K562 (cell line): ENCODE data around the gene NUP153. TPM values are rescaled to one million over a fixed set of nuclear protein-coding genes. Genes with fewer than 3 reads are reported as not detected.

Experiments used
- ATAC-seq: fragments of 200-7000 bp; cut with Tn5 transposase; 3 replicates; pipeline ENCODE4 v1.9.1; 2020; ENCODE audit warnings: moderate library complexity
- BruUV-seq: library from RNA; stranded (reverse); fragments of 400-500 nt; replicated peaks from 2 replicates; lab custom pipeline; 2021; lab: Mats Ljungman, UMichigan
- CTCF ChIA-PET: fragments of 300-600 bp; formaldehyde crosslinking; extraction: SDS; loops from one replicate; lab custom pipeline; 2021; ENCODE audit warnings: low intra/inter-chr PET ratio; lab: Yijun Ruan, JAX
- POLR2A ChIA-PET: fragments of 300-600, 350-650 bp; sonication (Branson Sonifier 250); formaldehyde crosslinking; extraction: SDS; loops from one replicate; lab custom pipeline; 2021; ENCODE audit warnings: antibody characterized with exemption, inconsistent platforms; lab: Yijun Ruan, JAX
- DNase-seq, 4 experiments: peaks; one replicate each; pipeline versions ENCODE4 v3.0.0 to v3.0.0-alpha.2; 2011 to 2018; ENCODE audit warnings: low spot score in 3 of 4, mixed read lengths in 3 of 4; ENCODE audit errors: extremely low read depth in 1 of 4
- FAIRE-seq: peaks from 2 replicates; lab custom pipeline; 2011; peaks lifted over from hg19 to GRCh38; lab: Jason Lieb, UNC
- H2AFZ ChIP-seq: 2 replicates; pipeline ENCODE4 v1.6.0; 2011; ENCODE audit warnings: low read depth, low read length, control low read depth, inconsistent platforms
- H3K27ac ChIP-seq: fragments of 200-600 bp; 3 replicates; pipeline ENCODE4 v1.8.0; 2011; ENCODE audit warnings: low read depth, mild to moderate bottlenecking, control low read depth, inconsistent platforms, low read length, moderate library complexity, mixed read lengths; ENCODE audit errors: extremely low read depth
- H3K27me3 ChIP-seq, 2 experiments: fragments of 300-600 bp in 1 of 2; 2 replicates in 1 of 2; 3 replicates in 1 of 2; pipeline versions ENCODE4 v1.6.0 to v1.8.0; 2011; ENCODE audit warnings: inconsistent platforms in 2 of 2, low read length in 2 of 2, mild to moderate bottlenecking in 1 of 2, mixed read lengths in 1 of 2, moderate library complexity in 1 of 2; ENCODE audit not compliant: control insufficient read depth in 2 of 2, insufficient read depth in 2 of 2
- H3K36me3 ChIP-seq: fragments of 300-600 bp; 3 replicates; pipeline ENCODE4 v1.8.0; 2011; ENCODE audit warnings: mild to moderate bottlenecking, low read length, inconsistent platforms; ENCODE audit not compliant: control insufficient read depth, insufficient read depth
- H3K4me1 ChIP-seq, 2 experiments: fragments of 200-600 bp in 1 of 2; replicated peaks in 1 of 2; 2 replicates in 1 of 2; 3 replicates in 1 of 2; pipeline versions ENCODE4 v1.5.1 to v1.8.0; 2011; ENCODE audit warnings: inconsistent platforms in 2 of 2, low read length in 2 of 2, mild to moderate bottlenecking in 1 of 2, mixed read lengths in 1 of 2, moderate library complexity in 1 of 2; ENCODE audit not compliant: control insufficient read depth in 2 of 2, insufficient read depth in 2 of 2
- H3K4me2 ChIP-seq: 2 replicates; pipeline ENCODE4 v1.6.1; 2011; ENCODE audit warnings: low read length, control low read depth, inconsistent platforms, mixed read lengths; ENCODE audit not compliant: insufficient read depth
- H3K4me3 ChIP-seq: fragments of 200-600 bp; sonication (generic), shearing (Covaris generic); 2 replicates; pipeline ENCODE4 v1.5.1; 2016; ENCODE audit warnings: control low read depth, inconsistent platforms
- H3K79me2 ChIP-seq: fragments of 200-600 bp; 3 replicates; pipeline ENCODE4 v1.8.0; 2011; ENCODE audit warnings: low read length, inconsistent platforms; ENCODE audit not compliant: control insufficient read depth, insufficient read depth
- H3K9ac ChIP-seq, 2 experiments: 2 replicates each; pipeline versions ENCODE4 v1.6.0 to v1.6.1; 2011; ENCODE audit warnings: low read depth in 2 of 2, low read length in 2 of 2, control low read depth in 1 of 2, inconsistent platforms in 1 of 2, mild to moderate bottlenecking in 1 of 2, mixed read lengths in 1 of 2; ENCODE audit not compliant: insufficient read depth in 1 of 2
- H3K9me1 ChIP-seq: one replicate; pipeline ENCODE4 v1.6.0; 2011; ENCODE audit warnings: inconsistent platforms, mild to moderate bottlenecking, low read length, moderate library complexity; ENCODE audit not compliant: control insufficient read depth, insufficient read depth
- H3K9me3 ChIP-seq: replicated peaks from 2 replicates; pipeline ENCODE4 v1.5.1; 2011; ENCODE audit warnings: low read depth, low read length, inconsistent platforms; ENCODE audit not compliant: control insufficient read depth, insufficient read depth
- H4K20me1 ChIP-seq: replicated peaks from 2 replicates; pipeline ENCODE4 v1.6.1; 2011; ENCODE audit warnings: low read length, inconsistent platforms, mixed read lengths; ENCODE audit not compliant: control insufficient read depth, insufficient read depth
- ARID4B ChIP-seq: sonication (generic); formaldehyde crosslinking; IDR thresholded peaks from 2 replicates; pipeline ENCODE4 v1.8.0; 2022; ENCODE audit warnings: mild to moderate bottlenecking, missing genetic modification reagents
- CAMTA2 ChIP-seq: fragments of 250-450 bp; sonication (Bioruptor Pico); conservative IDR thresholded peaks from 2 replicates; pipeline ENCODE4 v1.5.1; 2022
- CBX1 ChIP-seq: sonication (generic); IDR thresholded peaks from 2 replicates; pipeline ENCODE4 v1.6.1; 2016; ENCODE audit warnings: antibody characterized with exemption, low read depth, mild to moderate bottlenecking
- CGGBP1 ChIP-seq: fragments of 250-450 bp; sonication (Bioruptor Pico); IDR thresholded peaks from 2 replicates; pipeline ENCODE4 v1.9.0; 2021; ENCODE audit warnings: mild to moderate bottlenecking
- ESRRA ChIP-seq: fragments of 450-650 bp; IDR thresholded peaks from 2 replicates; pipeline ENCODE4 v1.6.1; 2014; ENCODE audit warnings: low read depth, mild to moderate bottlenecking, moderate library complexity, borderline replicate concordance
- GABPA ChIP-seq: fragments of 200-800 bp; sonication (Bioruptor generic); conservative IDR thresholded peaks from 2 replicates; pipeline ENCODE4 v1.6.1; 2016; ENCODE audit warnings: low read depth, missing genetic modification characterization, missing compliant biosample characterization
- MAZ ChIP-seq, 2 experiments: fragments of 450-650 bp in 1 of 2; sonication (generic) in 1 of 2; formaldehyde crosslinking; IDR thresholded peaks in 1 of 2; conservative IDR thresholded peaks in 1 of 2; 2 replicates each; pipeline versions ENCODE4 v1.4.0 to v1.5.0; 2020; ENCODE audit warnings: mild to moderate bottlenecking in 1 of 2, missing genetic modification reagents in 1 of 2
- MTA3 ChIP-seq: fragments of 450-650 bp; formaldehyde crosslinking; IDR thresholded peaks from 2 replicates; pipeline ENCODE4 v1.6.1; 2017; ENCODE audit warnings: mild to moderate bottlenecking, borderline replicate concordance
- MYNN ChIP-seq, 2 experiments: sonication (generic); formaldehyde crosslinking in 1 of 2; IDR thresholded peaks; 2 replicates each; pipeline versions ENCODE4 v1.5.0 to v1.6.1; 2016 to 2020; ENCODE audit warnings: antibody characterized with exemption in 1 of 2, missing genetic modification reagents in 1 of 2
- NEUROD1 ChIP-seq: fragments of 150-350 bp; IDR thresholded peaks from 2 replicates; pipeline ENCODE4 v1.6.1; 2014; ENCODE audit warnings: borderline replicate concordance, low read length, low read depth; ENCODE audit not compliant: partially characterized antibody
- RCOR1 ChIP-seq, 2 experiments: IDR thresholded peaks; 2 replicates each; pipeline ENCODE4 v1.6.1; 2012; ENCODE audit warnings: low read depth in 2 of 2, low read length in 2 of 2, borderline replicate concordance in 1 of 2, improper control_type of control experiment in 1 of 2
- TAF15 ChIP-seq: fragments of 200-400 bp; formaldehyde crosslinking; IDR thresholded peaks from 2 replicates; pipeline ENCODE4 v1.6.1; 2017; ENCODE audit warnings: mild to moderate bottlenecking, low read depth, low read length, moderate library complexity
- TGIF2 ChIP-seq: sonication (generic); formaldehyde crosslinking; IDR thresholded peaks from 2 replicates; pipeline ENCODE4 v1.8.1; 2022; ENCODE audit warnings: mild to moderate bottlenecking, missing genetic modification reagents, moderate library complexity
- ZBTB17 ChIP-seq: fragments of 450-650 bp; formaldehyde crosslinking; IDR thresholded peaks from 2 replicates; pipeline ENCODE4 v1.4.0; 2020; ENCODE audit warnings: mild to moderate bottlenecking
- ZNF224 ChIP-seq: sonication (generic); formaldehyde crosslinking; IDR thresholded peaks from 2 replicates; pipeline ENCODE4 v1.8.0; 2022; ENCODE audit warnings: mild to moderate bottlenecking, missing genetic modification reagents
- ZNF347 ChIP-seq: fragments of 450-650 bp; formaldehyde crosslinking; IDR thresholded peaks from 2 replicates; pipeline ENCODE4 v1.4.0; 2020; ENCODE audit warnings: low read depth, mild to moderate bottlenecking, moderate library complexity
- ZNF717 ChIP-seq: fragments of 250-450 bp; sonication (Bioruptor Pico); IDR thresholded peaks from 2 replicates; pipeline ENCODE4 v1.5.0; 2021
- WGBS: fragments of 100-300 bp; shearing (Covaris generic); methylation state at CpG from one replicate; pipeline ENCODE4 v1.1.6; 2016; ENCODE audit warnings: low coverage, mixed read lengths; ENCODE audit not compliant: insufficient coverage; ENCODE audit errors: missing lambda C conversion rate; 5-methylcytosine and 5-hydroxymethylcytosine counted together
- in situ Hi-C: fragments of 300-500 bp; cut with MboI; formaldehyde crosslinking; loops from 4 replicates; pipeline ENCODE4 v1.15.0; 2018; ENCODE audit warnings: inconsistent platforms, mixed read lengths
- intact Hi-C: fragments of 100-400 bp; cut with micrococcal nuclease; formaldehyde crosslinking; loops from 2 replicates; pipeline ENCODE4 v1.14.2; 2022
- polyA plus RNA-seq, 8 experiments: library from polyadenylated mRNA; depleted of rRNA in 4 of 8; stranded (reverse) in 5 of 8; unstranded in 3 of 8; fragments of >200 nt; fragmentation: Nextera tagmentation in 2 of 8; fragmentation: Illumina TruSeq in 1 of 8; extraction: Ambion mirVana in 2 of 8; extraction: Trizol in 1 of 8; gene quantifications; 2 replicates each; pipeline versions ENCODE4 v1.2.1 to v1.2.3, GENCODE V29; 2011 to 2014; ENCODE audit warnings: inconsistent platforms in 1 of 8, missing spikeins in 1 of 8
- total RNA-seq, 7 experiments: library from RNA; depleted of rRNA in 6 of 7; stranded (reverse); fragments of >200 nt in 6 of 7; fragmentation: Illumina TruSeq in 2 of 7; extraction: Trizol in 2 of 7; gene quantifications; 2 replicates each; pipeline versions ENCODE4 v1.2.1 to v1.2.3, GENCODE V29; 2011 to 2021; ENCODE audit warnings: low replicate concordance in 1 of 7

Gene NUP153
- total and polyA plus RNA-seq, 9 of the 15 experiments (the other 6 are each of a cell fraction or from before 2014, with no cell fraction given) = 21.9 to 110 (median 84.8) TPM

GRCh38 chr6:17599877-17600526 is 106.7 kb downstream of the NUP153 start, which contains the start of gene FAM8A1:
FAM8A1 (plus strand) TSS chr6:17600302; CDS start chr6:17600410, 108 bp downstream.
- intact Hi-C loops (loop anchor here (2.0 kb wide), 1 partner anchor 107 kb away; the partner anchor contains the start of gene NUP153), in situ Hi-C loops (no loop called here)
- no peaks in the 10 kb centered on the region for H4K20me1 ChIP-seq
- no peaks in the 10 kb centered on the region; the same call in 1 of the 2 replicates for H3K9me3 ChIP-seq
- peak within 1 kb of the TSS; percentile 94 for H2AFZ ChIP-seq
- H3K9ac ChIP-seq = peak within 1 kb of the TSS; percentile 72 to 99
- H3K4me1 ChIP-seq = peaks cover 5 to 18% of the 10 kb centered on the region in 2 experiments; a peak in 4 of 5 replicates
- peaks cover 19% of the 10 kb centered on the region; the same call in 2 of the 3 replicates for H3K36me3 ChIP-seq
- ATAC-seq (peak; percentile 92), FAIRE-seq (peak; percentile 90), DNase-seq (peak; percentile 97 to 99 (median 98))
- no peaks in the 10 kb centered on the region for H3K27me3 ChIP-seq
- no TSS peak for BruUV-seq
- peaks cover 25% of the 10 kb centered on the region for H3K79me2 ChIP-seq
- no peaks in the 10 kb centered on the region for H3K9me1 ChIP-seq
- H3K4me3 ChIP-seq = peak within 1 kb of the TSS; percentile 88
- peak within 1 kb of the TSS; percentile 87 for H3K4me2 ChIP-seq
- peak within 1 kb of the TSS; percentile 91 for H3K27ac ChIP-seq
- POLR2A ChIA-PET = interaction anchor here (0.6 to 2.7 kb wide), 13 partner anchors 9 to 580 kb away, joined by 3 to 20 read pairs (median 3); no protein-coding TSS in a partner anchor
- CTCF ChIA-PET = interaction anchor here (0.6 to 1.0 kb wide), 2 partner anchors 49 to 664 kb away, joined by 3 read pairs; no protein-coding TSS in a partner anchor
- WGBS = 4% methylated on average over 33 of the region's 42 CpGs
- no peak for TF ChIP-seq MTA3
- peak in 1 of 2 experiments; percentile 74; a peak in 2 of 4 replicates for TF ChIP-seq RCOR1 (IDR thresholded peaks at IDR 0.05; ENCODE audit: borderline replicate concordance in 1 of 2, low read depth in 2 of 2, low read length in 2 of 2)
- TF ChIP-seq NEUROD1 = peak; percentile 68
- no peak for TF ChIP-seq TAF15
- no peak for TF ChIP-seq ZNF347 (CRISPR knock-in tag)
- TF ChIP-seq ZBTB17 (CRISPR knock-in tag) = no peak; the same call in 1 of the 2 replicates
- TF ChIP-seq GABPA = peak; percentile 98
- TF ChIP-seq CAMTA2 (CRISPR knock-in tag) = no peak
- no peak for TF ChIP-seq ZNF224 (CRISPR knock-in tag)
- TF ChIP-seq ARID4B (CRISPR knock-in tag) = no peak; the same call in 1 of the 2 replicates
- TF ChIP-seq ZNF717 (CRISPR knock-in tag) = no peak
- no peak for TF ChIP-seq CGGBP1
- TF ChIP-seq ESRRA = peak; percentile 96; the same call in 1 of the 2 replicates
- no peak for TF ChIP-seq TGIF2 (CRISPR knock-in tag)
- peak; percentile 97 to 98 for TF ChIP-seq MAZ (CRISPR knock-in tag; conservative IDR thresholded peaks at IDR 0.05 in 1 of 2, IDR thresholded peaks at IDR 0.05 in 1 of 2)
- TF ChIP-seq MYNN (IDR thresholded peaks at IDR 0.05) = 0 out of 2 replicates have a peak, but pooled peaks have one; percentile 24
- TF ChIP-seq MYNN (CRISPR knock-in tag; IDR thresholded peaks at IDR 0.05) = no peak
- TF ChIP-seq CBX1 = peak; percentile 92; the same call in 1 of the 2 replicates
